ENCODE results near the gene USP4.

DNA sequence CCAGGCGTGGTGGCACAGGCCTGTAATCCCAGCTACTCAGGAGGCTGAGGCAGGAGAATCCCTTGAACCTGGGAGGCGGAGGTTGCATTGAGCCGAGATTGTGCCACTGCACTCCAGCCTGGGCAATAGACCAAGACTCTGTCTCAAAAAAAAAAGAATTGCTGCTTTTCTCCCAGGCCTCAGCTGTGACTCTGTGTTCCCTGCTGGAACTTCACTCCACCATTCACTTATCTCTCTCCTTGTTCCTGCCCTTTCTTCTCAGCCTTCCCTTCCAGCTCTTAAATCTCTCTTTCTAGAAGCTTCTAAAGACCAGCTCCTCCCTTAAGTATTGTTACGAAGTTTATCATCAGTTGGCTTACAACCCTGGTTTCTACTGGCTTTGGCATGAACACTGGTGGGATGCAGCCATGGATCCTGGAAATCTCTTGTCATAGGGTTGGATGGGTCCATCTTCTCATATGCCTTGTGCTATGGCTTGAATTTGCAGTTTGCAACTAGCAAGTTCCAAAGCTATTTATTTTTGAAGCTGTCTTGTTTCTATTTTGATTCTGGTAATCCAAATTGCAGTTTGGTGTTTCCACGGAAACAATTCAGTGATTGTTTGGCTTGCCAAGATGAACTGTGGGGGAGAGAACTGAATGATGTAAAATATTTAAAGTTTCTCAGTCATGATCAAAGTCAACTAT lies 73.3 kb downstream of the USP4 start:
- TF ChIP-seq, protein P1, sequence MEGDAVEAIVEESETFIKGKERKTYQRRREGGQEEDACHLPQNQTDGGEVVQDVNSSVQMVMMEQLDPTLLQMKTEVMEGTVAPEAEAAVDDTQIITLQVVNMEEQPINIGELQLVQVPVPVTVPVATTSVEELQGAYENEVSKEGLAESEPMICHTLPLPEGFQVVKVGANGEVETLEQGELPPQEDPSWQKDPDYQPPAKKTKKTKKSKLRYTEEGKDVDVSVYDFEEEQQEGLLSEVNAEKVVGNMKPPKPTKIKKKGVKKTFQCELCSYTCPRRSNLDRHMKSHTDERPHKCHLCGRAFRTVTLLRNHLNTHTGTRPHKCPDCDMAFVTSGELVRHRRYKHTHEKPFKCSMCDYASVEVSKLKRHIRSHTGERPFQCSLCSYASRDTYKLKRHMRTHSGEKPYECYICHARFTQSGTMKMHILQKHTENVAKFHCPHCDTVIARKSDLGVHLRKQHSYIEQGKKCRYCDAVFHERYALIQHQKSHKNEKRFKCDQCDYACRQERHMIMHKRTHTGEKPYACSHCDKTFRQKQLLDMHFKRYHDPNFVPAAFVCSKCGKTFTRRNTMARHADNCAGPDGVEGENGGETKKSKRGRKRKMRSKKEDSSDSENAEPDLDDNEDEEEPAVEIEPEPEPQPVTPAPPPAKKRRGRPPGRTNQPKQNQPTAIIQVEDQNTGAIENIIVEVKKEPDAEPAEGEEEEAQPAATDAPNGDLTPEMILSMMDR (IDR thresholded peaks at IDR 0.05) = no peak
- no peak for TF ChIP-seq POLR2A (IDR thresholded peaks at IDR 0.05)
